Panc1 (cell line): ENCODE results near the gene EML1. TPM values are rescaled to one million over a fixed set of nuclear protein-coding genes. Genes with fewer than 3 reads are reported as not detected.

Experiments
- ATAC-seq: fragments of 200-7000 bp; cut with Tn5 transposase; 2 replicates; pipeline ENCODE4 v1.9.1; 2020; ENCODE audit warnings: mild to moderate bottlenecking, moderate library complexity
- BruUV-seq: library from RNA; stranded (reverse); fragments of 400-500 nt; replicated peaks from 2 replicates; lab custom pipeline; 2021; lab: Mats Ljungman, UMichigan
- CTCF ChIA-PET: fragments of 300-600 bp; sonication (Branson Sonifier 250); formaldehyde crosslinking; loops from one replicate; lab custom pipeline; 2022; ENCODE audit warnings: antibody characterized with exemption; lab: Charles Lee
- POLR2A ChIA-PET: fragments of 300-600 bp; sonication (Branson Sonifier 250); formaldehyde crosslinking; loops from one replicate; lab custom pipeline; 2022; ENCODE audit warnings: antibody characterized with exemption; lab: Charles Lee
- DNase-seq: peaks from one replicate; pipeline ENCODE4 v3.0.0-alpha.2; 2010; ENCODE audit warnings: low read depth, low spot score
- H3K27ac ChIP-seq: 2 replicates; pipeline ENCODE4 v1.5.1; 2011; ENCODE audit warnings: mild to moderate bottlenecking, low read length, inconsistent platforms
- H3K27me3 ChIP-seq: fragments of 200-500 bp; sonication (Bioruptor generic); 2 replicates; pipeline ENCODE4 v1.6.0; 2014; ENCODE audit warnings: low read length, inconsistent platforms; ENCODE audit not compliant: control insufficient read depth, insufficient read depth
- H3K36me3 ChIP-seq: fragments of 200-500 bp; sonication (Bioruptor generic); 2 replicates; pipeline ENCODE4 v1.5.1; 2014; ENCODE audit warnings: inconsistent platforms, mild to moderate bottlenecking, low read length, moderate library complexity; ENCODE audit not compliant: control insufficient read depth, insufficient read depth
- H3K4me1 ChIP-seq: 2 replicates; pipeline ENCODE4 v1.5.1; 2011; ENCODE audit warnings: inconsistent platforms, mild to moderate bottlenecking, low read length, moderate library complexity; ENCODE audit not compliant: control insufficient read depth, insufficient read depth
- H3K4me3 ChIP-seq, 2 experiments: 2 replicates each; pipeline ENCODE4 v1.5.1; 2011 to 2012; ENCODE audit warnings: low read depth in 2 of 2, low read length in 2 of 2, mild to moderate bottlenecking in 2 of 2, inconsistent platforms in 1 of 2, moderate library complexity in 1 of 2
- H3K9me3 ChIP-seq: fragments of 200-500 bp; sonication (Bioruptor generic); 2 replicates; pipeline ENCODE4 v1.5.1; 2014; ENCODE audit warnings: low read depth, mild to moderate bottlenecking, inconsistent platforms, low read length, moderate library complexity; ENCODE audit not compliant: control insufficient read depth, insufficient read depth
- POLR2AphosphoS5 ChIP-seq: IDR thresholded peaks from 2 replicates; pipeline ENCODE4 v1.6.1; 2012; ENCODE audit warnings: mild to moderate bottlenecking, low read depth, low read length, moderate library complexity
- SIN3A ChIP-seq: IDR thresholded peaks from 2 replicates; pipeline ENCODE4 v1.6.1; 2012; ENCODE audit warnings: low read depth, mild to moderate bottlenecking, low read length, moderate library complexity, borderline replicate concordance; ENCODE audit not compliant: insufficient read depth
- TCF7L2 ChIP-seq: IDR thresholded peaks from 2 replicates; pipeline ENCODE4 v1.6.1; 2011; ENCODE audit warnings: mild to moderate bottlenecking, low read depth, low read length, inconsistent platforms
- in situ Hi-C: cut with HindIII; loops from 2 replicates; pipeline ENCODE4 v1.10.0; 2016; ENCODE audit warnings: low sequenced_read_pairs, low pct_unique_long_range_greater_than_20kb
- intact Hi-C: fragments of 100-400 bp; cut with micrococcal nuclease; formaldehyde crosslinking; loops from one replicate; pipeline ENCODE4 v1.10.0; 2022; ENCODE audit not compliant: unreplicated experiment
- total RNA-seq: library from RNA; stranded (reverse); gene quantifications from one replicate; pipeline ENCODE4 v1.2.1, GENCODE V29; 2021; ENCODE audit not compliant: unreplicated experiment
- TF ChIP-seq, protein P1 (sequence below), 2 experiments: IDR thresholded peaks; 2 replicates each; pipeline ENCODE4 v1.6.1; 2011 to 2012; ENCODE audit warnings: low read depth in 2 of 2, control low read depth in 1 of 2, low read length in 1 of 2, mild to moderate bottlenecking in 1 of 2, moderate library complexity in 1 of 2; ENCODE audit not compliant: insufficient read depth in 1 of 2
- TF ChIP-seq, protein P2 (sequence below): fragments of 450-650 bp; IDR thresholded peaks from 2 replicates; pipeline ENCODE4 v1.5.1; 2017; ENCODE audit warnings: mild to moderate bottlenecking

The EML1 gene
- total RNA-seq, 1 experiment from 2014 or later = 35.3 TPM

DNA sequence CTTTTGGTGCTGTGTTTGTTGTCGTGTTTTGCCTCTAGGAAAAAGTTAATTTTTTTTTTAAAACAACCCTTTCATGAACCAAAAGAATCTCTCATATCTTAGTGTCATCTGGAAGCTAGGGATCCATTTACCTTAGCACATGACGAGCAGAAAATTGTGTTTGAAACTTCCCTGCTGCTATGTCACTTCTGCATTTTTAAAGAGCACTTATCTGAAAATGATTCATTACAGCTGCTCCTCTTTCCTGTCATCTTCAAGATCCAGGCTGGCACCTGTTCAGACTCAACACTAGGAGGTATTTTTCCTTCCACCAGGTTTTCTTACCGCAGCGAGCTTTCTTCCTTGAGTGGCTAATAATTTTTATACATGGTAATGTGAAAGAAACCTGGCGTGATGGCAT lies 67.0 kb downstream of the EML1 start:
- ATAC-seq = no peak
- intact Hi-C loops = no loop called here
- Histone ChIP-seq H3K27me3 (no peaks in the 10 kb centered on the region), H3K4me1 (no peaks in the 10 kb centered on the region), H3K4me3 (no peak overlapping the region), H3K36me3 (no peaks in the 10 kb centered on the region), H3K9me3 (no peaks in the 10 kb centered on the region), H3K27ac (no peak overlapping the region)
- TF ChIP-seq SIN3A (no peak), POLR2AphosphoS5 (no peak), TCF7L2 (no peak)
- TF ChIP-seq, protein P1, sequence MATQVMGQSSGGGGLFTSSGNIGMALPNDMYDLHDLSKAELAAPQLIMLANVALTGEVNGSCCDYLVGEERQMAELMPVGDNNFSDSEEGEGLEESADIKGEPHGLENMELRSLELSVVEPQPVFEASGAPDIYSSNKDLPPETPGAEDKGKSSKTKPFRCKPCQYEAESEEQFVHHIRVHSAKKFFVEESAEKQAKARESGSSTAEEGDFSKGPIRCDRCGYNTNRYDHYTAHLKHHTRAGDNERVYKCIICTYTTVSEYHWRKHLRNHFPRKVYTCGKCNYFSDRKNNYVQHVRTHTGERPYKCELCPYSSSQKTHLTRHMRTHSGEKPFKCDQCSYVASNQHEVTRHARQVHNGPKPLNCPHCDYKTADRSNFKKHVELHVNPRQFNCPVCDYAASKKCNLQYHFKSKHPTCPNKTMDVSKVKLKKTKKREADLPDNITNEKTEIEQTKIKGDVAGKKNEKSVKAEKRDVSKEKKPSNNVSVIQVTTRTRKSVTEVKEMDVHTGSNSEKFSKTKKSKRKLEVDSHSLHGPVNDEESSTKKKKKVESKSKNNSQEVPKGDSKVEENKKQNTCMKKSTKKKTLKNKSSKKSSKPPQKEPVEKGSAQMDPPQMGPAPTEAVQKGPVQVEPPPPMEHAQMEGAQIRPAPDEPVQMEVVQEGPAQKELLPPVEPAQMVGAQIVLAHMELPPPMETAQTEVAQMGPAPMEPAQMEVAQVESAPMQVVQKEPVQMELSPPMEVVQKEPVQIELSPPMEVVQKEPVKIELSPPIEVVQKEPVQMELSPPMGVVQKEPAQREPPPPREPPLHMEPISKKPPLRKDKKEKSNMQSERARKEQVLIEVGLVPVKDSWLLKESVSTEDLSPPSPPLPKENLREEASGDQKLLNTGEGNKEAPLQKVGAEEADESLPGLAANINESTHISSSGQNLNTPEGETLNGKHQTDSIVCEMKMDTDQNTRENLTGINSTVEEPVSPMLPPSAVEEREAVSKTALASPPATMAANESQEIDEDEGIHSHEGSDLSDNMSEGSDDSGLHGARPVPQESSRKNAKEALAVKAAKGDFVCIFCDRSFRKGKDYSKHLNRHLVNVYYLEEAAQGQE (IDR thresholded peaks at IDR 0.05; ENCODE audit: insufficient read depth in 1 of 2, low read depth in 2 of 2, low read length in 1 of 2) = no peak
- TF ChIP-seq, protein P2, sequence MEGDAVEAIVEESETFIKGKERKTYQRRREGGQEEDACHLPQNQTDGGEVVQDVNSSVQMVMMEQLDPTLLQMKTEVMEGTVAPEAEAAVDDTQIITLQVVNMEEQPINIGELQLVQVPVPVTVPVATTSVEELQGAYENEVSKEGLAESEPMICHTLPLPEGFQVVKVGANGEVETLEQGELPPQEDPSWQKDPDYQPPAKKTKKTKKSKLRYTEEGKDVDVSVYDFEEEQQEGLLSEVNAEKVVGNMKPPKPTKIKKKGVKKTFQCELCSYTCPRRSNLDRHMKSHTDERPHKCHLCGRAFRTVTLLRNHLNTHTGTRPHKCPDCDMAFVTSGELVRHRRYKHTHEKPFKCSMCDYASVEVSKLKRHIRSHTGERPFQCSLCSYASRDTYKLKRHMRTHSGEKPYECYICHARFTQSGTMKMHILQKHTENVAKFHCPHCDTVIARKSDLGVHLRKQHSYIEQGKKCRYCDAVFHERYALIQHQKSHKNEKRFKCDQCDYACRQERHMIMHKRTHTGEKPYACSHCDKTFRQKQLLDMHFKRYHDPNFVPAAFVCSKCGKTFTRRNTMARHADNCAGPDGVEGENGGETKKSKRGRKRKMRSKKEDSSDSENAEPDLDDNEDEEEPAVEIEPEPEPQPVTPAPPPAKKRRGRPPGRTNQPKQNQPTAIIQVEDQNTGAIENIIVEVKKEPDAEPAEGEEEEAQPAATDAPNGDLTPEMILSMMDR = no peak
- ChIA-PET CTCF (no interaction called here), POLR2A (no interaction called here)
- in situ Hi-C loops = no loop called here
- DNase-seq = no peak
- BruUV-seq = no TSS peak

- no peaks in the 10 kb centered on the region for H3K9me3 ChIP-seq
- TF ChIP-seq TCF7L2 (no peak), POLR2AphosphoS5 (no peak), SIN3A (no peak)
- TF ChIP-seq, protein P2 = no peak
- TF ChIP-seq, protein P1 (IDR thresholded peaks at IDR 0.05; ENCODE audit: insufficient read depth in 1 of 2, low read depth in 2 of 2, low read length in 1 of 2) = no peak
- H3K27ac ChIP-seq = no peak overlapping the region
- intact Hi-C loops = no loop called here
- no TSS peak for BruUV-seq
- DNase-seq = no peak
- H3K4me3 ChIP-seq = no peak overlapping the region
- in situ Hi-C loops = no loop called here
- no peaks in the 10 kb centered on the region for H3K36me3 ChIP-seq
- CTCF ChIA-PET = no interaction called here
- no peaks in the 10 kb centered on the region for H3K27me3 ChIP-seq
- POLR2A ChIA-PET = no interaction called here
- no peak for ATAC-seq
- no peaks in the 10 kb centered on the region for H3K4me1 ChIP-seq
Observed at GRCh38 chr14:99862136-99862535, 68.9 kb downstream of the EML1 start.
